HG02571 (cell line): ENCODE measurements around the gene WNT1.

ENCODE experiments used
- ATAC-seq: cut with Tn5 transposase; IDR thresholded peaks from one replicate; pipeline ENCODE4 v1.9.1; 2021; ENCODE audit warnings: mild to moderate bottlenecking, moderate library complexity; ENCODE audit not compliant: unreplicated experiment

Gene WNT1

DNA sequence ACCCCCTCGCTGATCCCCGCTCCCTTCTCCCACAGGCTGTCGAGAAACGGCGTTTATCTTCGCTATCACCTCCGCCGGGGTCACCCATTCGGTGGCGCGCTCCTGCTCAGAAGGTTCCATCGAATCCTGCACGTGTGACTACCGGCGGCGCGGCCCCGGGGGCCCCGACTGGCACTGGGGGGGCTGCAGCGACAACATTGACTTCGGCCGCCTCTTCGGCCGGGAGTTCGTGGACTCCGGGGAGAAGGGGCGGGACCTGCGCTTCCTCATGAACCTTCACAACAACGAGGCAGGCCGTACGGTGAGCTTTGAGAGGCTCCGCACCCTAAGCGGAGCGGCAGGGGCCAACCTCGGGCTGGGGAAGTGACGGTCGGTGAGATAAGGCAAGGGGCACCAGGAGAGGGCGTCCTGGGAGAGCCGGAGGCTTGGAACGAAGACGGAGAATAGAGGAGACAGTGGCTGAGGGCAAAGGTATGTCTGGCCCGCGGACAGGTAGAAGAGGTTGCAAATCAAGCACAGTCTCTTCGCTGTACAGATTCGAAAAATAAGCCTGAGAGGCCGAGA lies 2.3 kb downstream of the WNT1 start:
- no peak for ATAC-seq

DNA sequence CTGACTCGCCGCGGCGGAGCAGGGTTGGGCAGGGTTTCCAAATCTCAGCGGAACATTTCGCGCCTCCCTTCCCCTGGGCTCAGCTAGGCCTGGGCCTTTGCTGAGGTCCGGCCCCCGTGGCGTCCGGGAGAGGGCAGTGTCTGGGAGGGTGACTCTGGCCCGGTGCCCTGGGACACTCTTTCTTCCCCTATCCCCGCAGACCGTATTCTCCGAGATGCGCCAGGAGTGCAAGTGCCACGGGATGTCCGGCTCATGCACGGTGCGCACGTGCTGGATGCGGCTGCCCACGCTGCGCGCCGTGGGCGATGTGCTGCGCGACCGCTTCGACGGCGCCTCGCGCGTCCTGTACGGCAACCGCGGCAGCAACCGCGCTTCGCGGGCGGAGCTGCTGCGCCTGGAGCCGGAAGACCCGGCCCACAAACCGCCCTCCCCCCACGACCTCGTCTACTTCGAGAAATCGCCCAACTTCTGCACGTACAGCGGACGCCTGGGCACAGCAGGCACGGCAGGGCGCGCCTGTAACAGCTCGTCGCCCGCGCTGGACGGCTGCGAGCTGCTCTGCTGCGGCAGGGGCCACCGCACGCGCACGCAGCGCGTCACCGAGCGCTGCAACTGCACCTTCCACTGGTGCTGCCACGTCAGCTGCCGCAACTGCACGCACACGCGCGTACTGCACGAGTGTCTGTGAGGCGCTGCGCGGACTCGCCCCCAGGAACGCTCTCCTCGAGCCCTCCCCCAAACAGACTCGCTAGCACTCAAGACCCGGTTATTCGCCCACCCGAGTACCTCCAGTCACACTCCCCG lies 3.0 kb downstream of the WNT1 start:
- ATAC-seq = no peak

DNA sequence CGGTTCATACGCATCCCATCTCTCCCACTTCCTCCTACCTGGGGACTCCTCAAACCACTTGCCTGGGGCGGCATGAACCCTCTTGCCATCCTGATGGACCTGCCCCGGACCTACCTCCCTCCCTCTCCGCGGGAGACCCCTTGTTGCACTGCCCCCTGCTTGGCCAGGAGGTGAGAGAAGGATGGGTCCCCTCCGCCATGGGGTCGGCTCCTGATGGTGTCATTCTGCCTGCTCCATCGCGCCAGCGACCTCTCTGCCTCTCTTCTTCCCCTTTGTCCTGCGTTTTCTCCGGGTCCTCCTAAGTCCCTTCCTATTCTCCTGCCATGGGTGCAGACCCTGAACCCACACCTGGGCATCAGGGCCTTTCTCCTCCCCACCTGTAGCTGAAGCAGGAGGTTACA lies 3.6 kb downstream of the WNT1 start:
- ATAC-seq = no peak

DNA sequence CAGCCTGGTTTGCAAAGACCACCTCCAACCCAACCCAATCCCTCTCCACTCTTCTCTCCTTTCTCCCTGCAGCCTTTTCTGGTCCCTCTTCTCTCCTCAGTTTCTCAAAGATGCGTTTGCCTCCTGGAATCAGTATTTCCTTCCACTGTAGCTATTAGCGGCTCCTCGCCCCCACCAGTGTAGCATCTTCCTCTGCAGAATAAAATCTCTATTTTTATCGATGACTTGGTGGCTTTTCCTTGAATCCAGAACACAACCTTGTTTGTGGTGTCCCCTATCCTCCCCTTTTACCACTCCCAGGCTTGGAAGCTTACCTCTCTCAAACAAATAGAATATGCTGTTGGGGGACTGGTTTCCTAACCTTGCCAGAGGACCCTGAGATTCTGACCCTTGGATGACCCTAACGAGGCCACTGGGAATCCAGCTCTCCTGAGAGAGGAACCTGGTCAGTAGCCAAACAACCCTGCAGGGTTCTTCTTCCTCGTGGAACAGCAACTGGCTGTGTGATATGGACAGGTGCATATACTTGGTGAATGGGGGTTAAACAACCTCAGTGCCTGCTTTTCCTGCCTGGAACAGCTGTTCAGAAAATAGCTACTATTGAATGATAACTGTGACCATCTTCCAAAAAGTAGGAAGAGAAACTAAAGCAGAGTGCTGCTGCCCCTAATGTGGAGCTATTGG lies 4.4 kb downstream of the WNT1 start:
- ATAC-seq = no peak

DNA sequence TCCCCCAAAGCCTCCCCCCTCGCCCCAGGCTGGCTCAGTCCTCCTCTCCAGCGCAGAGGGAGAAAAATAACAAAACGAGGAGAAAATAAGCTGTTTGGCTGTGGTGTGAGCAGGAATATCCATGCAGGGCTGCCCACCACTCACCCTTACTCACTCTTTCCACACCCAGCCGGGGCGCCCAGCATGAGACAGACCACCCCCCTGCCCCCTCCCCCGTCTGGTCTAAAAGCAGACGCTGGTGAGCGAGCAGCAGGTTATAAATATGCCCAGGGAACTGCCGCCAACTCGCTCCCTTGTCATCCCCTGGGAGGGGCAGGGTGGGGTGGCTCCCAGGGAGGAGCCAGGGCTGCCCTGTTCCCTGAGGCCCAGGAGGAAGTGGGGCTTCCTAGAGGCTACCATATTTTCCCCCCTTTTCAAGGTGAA lies 7.4 kb downstream of the WNT1 start:
- ATAC-seq = no peak

DNA sequence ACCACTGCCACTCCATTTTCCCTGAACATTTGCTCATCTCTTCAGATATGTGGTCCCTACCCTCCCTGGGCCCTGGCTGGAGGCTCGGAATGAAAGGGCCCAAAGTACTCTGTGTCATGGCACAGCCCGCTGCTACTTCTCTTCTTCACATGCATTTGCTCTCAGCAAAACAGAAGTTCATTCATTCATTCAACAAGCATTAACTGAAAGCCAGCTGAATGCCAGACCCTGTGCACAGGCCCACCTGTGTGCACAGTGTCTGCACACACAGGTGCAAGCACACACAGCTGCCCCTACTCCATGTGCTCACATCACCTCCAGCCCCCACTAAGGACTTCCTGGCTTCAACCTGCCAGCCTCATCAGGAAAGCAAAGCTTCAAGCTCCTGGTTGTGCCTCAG lies 7.8 kb downstream of the WNT1 start:
- ATAC-seq = no peak

DNA sequence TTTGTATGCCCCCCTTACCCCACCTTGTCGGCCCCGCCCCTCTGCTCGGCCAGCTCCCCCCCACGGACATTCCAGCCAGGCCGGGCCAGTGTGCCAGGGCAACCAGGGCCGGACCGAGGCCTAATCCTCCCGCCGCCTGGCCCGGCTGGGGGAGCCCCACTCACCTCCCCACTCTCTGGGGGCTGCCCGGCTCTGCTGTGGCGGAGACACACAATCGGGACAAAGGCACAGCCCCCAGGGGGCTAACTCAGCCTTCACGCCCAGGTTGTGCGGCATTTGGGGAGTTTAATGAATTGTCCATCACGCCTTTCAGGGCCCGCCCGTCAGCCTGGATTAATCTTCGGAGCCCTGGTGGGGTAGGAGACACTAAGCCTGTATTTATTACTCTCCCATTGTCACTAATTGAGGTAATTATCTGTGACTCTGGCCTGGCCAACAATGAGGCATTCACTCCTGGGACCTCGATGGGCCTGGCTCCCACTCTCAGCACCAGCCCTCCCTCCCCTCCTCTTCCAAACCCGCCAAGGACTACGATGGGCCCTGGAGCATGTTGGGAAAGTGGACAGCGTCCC lies 8.7 kb downstream of the WNT1 start:
- no peak for ATAC-seq

DNA sequence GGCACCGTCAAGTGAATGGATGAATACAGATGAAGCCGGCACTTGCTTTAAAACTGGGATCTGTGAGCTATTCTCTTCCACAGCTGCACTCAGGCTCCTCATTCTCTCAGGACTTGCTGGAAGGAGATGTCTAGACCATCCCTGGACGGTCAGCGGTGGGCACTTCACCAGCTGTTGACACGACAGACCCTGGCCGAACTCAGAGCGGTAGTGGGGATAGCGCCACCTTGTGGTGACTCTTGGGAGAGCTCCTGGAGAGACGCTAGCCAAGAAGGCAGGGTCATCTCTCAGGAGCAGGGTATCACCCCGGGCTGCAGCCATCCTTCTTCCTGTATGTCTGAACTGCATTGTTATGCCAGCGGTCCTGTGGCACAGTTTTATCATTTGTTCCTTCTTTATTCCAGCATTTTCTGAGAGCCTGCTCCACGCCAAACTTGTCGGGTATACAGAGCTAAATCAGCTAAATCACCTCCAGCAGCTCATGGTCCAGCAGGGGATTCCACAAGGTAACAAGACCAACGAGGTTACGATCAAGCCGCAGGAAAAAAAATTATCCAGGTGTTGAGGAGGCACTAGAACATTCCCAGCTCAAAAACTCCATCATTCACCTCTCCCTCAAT lies 10.0 kb downstream of the WNT1 start:
- no peak for ATAC-seq

DNA sequence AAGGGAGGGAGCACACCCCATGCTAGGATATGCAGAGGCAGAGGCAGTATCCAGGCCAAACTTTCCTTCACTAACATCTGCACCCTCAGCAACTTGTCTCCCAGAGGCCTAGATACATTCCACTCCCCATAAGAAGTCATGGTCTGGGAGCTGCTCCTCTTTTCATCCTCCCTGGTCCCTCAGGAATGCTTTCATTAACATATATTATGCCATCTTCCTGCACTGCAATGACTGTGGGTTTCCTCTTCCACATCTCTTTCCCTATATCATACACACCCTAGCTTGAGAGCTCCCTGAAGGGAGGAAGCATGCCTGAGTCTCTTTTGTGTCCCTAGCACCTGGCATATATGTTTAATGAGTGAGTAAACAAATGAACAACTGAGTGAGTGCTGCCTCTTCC lies 12.4 kb downstream of the WNT1 start:
- no peak for ATAC-seq

DNA sequence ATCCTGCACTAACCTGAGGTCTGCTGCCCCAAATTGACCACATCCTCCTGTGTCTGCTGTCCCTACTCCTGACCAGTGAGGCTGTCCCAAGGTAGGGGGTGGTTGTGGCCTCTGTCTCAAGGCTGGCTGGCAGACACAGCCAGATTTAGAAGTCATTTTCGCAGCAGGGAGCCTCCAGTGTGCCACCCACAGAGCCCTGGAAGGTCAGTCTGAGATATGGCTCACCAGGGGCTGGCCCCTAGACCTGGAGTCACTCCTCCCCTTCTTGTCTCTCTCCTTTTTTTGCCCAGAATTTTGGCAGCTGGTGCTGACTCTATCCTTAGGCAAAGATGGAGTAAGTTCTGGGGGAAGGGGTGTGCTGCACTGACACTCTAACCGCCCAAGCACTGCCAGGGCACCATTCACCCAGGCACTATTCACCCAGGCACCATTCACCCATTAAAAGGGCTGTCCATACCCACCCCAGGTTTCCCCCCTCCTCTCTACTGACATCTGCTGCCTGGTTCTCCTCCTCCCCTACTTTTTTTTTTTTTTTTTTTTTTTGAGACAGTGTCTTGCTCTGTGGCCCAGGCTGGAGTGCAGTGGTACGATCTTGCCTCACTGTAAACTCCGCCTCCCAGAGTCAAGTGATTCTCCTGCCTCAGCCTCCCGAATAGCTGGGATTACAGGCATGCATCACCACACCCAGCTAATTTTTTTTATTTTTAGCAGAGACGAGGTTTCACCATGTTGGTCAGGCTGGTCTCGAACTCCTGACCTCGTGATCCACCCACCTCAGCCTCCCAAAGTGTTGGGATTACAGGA lies 13.3 kb downstream of the WNT1 start:
- ATAC-seq = no peak

DNA sequence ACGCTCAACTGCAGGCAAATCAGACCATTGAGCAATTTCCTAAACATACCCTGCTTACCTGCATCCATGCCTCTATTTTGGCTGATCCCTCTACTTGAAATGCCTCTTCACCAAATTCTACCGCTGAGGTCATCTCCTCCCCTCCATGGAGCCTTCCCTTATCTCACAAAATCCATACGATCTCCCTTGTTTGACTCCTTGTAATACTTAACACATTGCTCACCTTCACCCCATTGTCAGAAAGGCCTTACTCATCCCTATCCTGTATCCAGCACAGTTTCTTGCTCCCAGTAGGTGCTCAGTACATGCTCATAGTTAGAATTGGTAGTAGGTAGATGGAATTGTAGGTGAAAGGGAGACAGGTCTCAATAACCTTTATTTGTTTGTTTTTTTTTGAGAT lies 15.7 kb downstream of the WNT1 start:
- no peak for ATAC-seq

DNA sequence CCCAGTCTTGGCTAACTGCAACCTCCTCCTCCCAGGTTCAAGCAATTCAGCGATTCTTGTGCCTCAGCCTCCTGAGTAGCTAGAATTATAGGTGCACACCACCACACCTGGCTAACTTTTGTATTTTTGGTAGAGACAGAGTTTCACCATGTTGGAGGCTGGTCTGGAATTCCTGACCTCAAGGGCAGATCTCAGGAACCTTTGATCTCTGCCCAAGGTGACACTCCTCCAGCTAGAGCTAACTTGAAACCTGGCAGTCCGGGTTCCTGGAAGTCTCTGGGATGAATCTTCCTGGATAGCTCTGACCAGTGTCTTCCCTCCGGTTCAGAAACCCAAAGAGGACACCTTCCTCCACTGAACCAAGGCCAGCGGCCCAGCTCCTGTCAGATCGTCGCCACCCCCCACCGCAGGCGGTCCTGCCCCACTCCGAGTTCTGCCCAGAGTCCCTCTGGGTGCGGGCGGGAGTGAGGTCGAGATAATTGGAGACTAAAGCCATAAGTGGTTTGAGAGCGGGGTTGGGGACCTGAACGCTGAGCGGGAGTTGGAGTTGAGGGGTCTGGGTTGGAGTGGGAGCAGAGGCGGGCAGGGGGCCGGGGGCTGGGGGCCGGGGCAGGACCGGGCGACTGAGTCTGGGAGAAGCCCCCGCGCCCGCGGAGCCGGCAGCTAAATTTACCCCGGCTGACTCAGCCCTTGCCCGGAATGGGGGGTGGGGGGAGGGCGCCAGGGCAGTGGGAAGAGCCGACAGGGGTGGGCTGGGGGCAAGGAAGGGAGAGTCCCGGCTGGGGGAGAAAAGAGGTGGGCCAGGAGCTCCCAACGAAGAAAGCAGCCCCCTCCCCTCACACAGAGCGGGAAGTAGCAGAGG lies 16.3 kb downstream of the WNT1 start:
- ATAC-seq = no peak

DNA sequence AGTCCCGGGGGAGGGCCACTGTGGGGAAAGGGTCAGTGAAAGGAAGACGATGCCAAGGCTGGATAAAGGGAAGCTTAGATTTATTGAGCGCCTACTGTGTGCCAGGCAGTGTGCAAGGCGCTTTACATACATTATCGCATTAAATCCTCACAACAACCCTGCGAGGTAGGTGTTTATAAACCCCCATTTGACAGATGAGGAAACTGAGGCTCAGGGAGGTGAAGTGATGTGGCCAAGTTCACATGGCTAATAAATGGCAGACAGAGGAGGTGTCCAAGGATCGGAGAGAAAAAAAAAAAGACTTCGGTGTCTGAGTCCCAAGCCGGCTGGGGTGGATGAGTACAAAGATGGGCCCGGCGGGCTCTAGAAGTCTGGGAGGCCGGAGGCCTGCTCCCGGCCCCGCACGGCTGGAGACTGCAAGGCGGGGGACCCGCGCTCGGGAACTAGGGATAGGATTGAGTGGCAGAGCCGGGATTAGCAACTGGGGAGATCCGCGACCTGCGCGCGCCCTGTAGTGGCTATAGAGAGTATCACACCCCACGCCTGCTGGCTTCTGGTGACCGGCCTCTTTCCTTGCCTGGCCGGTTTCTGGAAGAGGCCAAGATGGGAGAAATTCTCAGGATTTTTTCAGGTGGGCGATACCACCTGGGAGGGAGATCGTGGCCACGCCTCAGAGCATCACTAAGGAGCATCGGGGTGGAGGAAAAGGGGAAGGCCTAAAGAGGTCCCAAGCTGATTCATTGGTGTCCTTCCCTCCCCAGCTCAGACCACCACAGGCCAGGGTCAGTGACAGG lies 17.2 kb downstream of the WNT1 start:
- no peak for ATAC-seq

DNA sequence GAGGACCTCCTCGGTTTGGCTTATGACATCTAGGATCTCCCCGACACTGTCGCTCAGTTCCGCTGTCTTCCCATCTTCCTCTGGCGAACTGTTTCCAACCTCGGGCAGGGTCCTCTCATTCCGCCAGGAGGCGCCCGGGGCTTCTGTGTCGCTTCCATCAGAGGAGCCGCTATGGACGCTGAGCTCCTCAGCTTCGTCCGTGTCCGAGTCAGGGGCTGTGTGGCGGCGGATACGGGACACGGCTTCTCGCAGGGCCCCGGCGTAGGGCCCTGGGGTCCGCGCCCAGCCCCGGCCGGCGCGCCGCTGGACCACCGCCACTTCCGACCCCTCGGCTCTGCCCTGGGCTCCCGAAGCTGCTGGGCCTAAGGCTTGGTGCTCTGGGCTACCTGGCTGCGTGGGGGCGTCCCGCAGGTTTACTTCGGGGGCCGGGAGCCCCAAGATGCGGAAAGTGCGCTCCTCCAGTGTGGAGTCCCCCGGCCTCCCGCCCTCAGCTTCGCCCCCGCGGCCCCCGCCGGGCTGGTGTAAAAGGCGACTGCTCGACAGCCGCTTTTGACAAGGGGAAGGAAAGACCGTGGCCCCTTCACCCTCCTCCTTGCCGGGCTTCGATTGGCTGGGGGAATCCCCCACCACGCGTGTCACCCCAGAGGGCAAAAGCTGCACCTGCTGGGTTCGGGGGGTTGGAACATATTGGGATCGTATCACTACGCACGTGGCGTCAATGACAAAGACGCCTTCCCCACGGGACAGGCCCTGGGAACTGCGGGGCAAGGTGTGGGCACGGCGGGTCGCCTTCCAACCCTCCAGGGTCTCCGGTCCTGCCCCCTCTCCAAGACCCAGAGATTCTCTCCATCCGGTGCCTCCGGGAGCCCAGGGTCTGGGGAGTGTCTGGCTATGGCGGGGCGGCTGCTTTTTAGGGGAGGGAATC lies 18.9 kb downstream of the WNT1 start:
- ATAC-seq = no peak

DNA sequence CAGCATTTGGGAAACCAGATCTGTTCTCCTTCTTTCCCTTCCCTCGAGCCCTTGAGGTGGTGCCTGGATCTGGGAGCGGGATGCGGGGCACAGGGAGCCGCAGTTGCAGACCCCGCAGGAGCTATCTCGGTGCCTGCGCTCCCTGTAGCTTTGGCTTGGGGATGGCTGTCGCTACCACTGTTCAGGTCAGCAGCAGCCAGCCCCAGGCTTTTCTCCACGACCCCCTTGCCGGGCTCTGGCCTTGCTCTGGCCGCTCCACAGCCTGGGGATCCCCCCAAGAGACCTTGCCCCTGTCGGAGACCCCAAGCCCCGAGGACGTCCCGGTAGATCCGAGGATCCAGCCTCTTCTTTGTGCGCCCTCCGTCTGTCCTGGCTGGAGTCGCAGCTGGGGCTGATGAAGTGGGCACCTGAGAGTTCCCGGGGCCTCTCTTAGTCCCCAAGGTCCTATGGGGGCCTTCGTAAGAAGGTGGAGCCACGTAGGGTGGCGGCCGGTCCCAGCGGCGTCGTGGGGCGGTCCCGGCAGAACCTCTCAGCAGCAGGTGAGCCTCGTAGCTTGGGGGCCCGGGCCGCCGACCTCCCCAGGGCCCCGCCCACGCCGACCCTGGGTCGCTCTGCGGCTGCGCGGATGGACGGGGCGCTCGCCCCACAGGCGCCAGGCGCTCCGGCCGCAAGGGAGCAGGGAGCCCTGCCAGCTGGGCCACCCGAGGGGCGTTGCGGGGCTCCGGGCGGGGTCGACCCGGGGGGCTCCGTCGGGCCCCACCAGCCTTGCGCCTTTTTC lies 19.8 kb downstream of the WNT1 start:
- ATAC-seq = peak; percentile 39

DNA sequence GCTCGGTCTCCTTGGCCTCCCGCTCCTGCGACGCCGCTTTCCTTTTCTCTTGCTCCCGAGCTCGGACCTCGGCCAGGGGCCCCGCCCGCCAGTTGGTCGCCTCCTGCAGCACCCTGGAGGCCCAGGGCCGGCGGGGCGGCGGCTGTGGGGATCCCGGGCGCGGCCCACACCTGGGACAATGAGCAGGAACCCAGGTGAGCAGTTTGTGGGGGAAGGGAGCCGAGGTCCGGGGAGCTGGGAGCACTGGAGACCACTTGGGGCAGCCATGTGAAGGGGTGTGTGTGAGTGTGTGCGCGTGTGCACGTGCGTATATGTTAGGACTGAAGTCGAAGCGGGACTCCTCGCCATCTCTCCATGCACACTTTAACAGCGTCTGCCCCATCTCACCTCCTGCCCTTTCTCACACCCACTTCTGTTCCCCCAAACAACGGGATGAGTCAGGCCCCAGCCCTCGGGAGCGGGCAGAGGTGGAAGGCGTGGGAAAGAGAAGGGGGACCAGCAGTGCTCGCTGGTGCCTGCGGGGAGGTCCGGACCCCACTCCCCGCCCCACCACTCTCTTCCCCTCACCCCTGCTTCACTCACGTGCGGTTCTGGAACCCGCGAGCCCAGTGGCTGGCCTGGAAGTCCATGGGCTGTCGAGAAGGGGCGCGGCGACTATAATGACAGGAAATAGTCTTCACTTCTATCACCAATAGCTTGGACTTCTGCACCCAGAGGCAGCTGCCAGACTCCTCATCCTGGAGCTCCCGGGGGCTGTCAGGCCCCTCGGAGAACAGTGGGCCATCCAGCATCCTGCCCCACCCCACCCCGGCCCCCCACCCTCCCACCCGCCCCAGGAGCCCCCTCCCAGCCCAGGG lies 20.6 kb downstream of the WNT1 start:
- ATAC-seq = peak; percentile 10
